Mesenteric fat pad (tissue), 1 donor: ENCODE data around the gene PPP2R2C. TPM values are rescaled to one million over a fixed set of nuclear protein-coding genes. Genes with fewer than 3 reads are reported as not detected.

Experiments used
- DNase-seq: peaks from one replicate; pipeline ENCODE4 v3.0.0-alpha.2; 2020; ENCODE audit warnings: low spot score
- total RNA-seq: library from RNA; stranded (reverse); fragmentation: NEBNext Ultra II Directional; extraction: Animal tissue kit (Norgen Biotek cat#: 25700); gene quantifications from one replicate; pipeline ENCODE4 v1.2.1, GENCODE V29; 2021
- donor health status: DM: yes; HTN: yes; CAD: no.

Gene PPP2R2C
- total RNA-seq, 1 donor from 2014 or later: 1.1 TPM

GRCh38 chr4:6426571-6427438 lies 45.6 kb downstream of the PPP2R2C start:
- no peak for DNase-seq

- no peak for DNase-seq
These were observed 46.5 kb downstream of the PPP2R2C start for GRCh38 chr4:6425911-6426310.

- DNase-seq: no peak
These were observed 47.1 kb downstream of the PPP2R2C start for GRCh38 chr4:6425336-6425735.

GRCh38 chr4:6424425-6424824 lies 48.0 kb downstream of the PPP2R2C start:
- no peak for DNase-seq

DNA sequence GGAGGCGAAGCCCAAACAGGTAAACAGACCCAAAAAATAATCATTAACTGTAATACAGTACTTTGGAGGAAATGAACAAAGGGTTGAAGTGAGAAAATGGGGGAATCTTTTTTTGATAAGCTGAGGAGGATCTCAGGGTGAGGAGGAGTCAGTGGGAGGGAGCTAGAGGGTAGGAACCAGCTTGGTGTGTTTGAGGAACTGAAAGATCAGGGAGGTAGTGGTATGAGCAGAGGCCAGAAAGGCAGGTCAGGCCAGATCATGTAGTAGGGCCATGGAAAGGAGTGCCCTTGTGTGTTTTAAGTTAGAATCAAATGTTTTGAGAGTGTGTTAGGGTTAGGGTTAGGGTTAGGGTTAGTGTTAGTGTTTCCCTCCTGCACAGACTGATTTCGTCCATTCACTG lies 48.8 kb downstream of the PPP2R2C start:
- DNase-seq: no peak

DNA sequence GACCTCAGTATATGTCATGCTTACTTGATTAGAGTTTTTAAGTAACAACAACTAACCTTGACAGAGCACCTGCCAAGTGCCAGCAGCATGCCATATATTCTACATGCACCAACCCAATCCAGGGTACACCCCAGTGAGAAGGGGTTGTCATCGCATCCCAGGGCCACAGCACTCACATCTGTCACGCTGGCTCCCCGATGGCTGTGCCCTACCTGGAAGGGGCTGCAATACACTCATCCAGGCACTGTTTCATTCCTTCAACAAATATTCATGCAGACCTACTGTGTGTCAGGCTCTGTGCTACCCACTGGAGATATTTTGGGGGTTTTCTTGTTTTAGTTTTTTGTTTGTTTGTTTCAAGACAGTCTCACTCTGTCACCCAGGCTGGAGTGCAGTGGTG lies 49.5 kb downstream of the PPP2R2C start:
- no peak for DNase-seq

GRCh38 chr4:6422105-6422504 lies 50.3 kb downstream of the PPP2R2C start:
- no peak for DNase-seq

DNA sequence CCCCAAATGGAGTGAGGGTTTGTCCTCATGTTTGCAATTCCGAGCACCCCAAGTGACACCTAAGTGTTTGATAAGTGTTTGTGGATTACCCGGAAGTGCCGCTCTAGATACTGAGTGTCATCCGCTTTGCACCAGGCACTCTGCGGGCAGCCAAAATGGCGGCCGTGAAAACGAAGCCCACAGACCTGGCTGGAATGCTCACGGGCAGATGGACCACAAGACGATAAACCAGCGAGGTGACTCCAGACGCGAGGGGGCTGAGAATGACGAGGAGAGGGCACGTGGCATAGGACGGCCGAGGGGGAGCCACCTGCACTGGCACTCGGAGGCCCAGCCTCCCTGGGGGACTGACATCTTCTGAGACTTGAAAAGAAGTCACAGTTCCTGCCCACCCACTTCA lies 51.0 kb downstream of the PPP2R2C start:
- no peak for DNase-seq

DNA sequence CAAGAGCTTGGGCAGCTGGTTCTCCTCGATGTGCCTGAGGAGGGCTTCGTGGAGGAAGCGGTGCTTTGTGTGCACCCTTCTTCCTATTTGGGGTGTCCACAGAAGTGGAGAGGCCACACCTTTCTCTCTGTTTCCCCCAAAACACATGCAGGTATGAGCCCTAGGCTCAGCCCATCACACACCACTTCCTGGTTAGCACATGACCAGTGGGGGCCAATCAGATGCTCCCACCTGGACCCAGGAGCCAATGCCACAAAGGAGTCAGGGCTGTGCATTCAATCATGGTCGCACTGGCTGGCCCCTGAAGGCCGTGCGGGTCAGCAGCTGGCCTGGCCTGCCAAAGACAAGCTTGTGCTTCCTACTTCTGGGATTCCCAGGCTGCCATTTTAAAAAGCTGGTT lies 51.4 kb downstream of the PPP2R2C start:
- DNase-seq: no peak

DNA sequence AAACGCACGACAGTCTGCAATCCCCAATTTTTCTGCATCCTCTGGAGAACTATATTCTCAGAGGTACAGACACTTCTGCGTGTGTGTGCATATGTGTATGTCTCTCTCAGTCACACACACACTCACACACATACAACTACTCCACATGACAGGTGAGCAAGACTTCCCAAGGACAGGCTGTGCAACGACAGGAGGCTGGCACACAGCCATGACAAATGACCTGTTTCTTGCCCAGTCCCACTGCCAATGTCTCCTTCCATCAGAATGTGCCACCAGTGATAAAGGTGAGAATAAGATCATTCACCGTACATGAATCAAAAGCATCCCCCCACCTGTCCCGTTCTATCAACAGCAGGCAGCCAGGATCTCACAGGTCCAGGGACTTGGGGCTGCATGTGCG lies 52.4 kb downstream of the PPP2R2C start:
- no peak for DNase-seq

DNA sequence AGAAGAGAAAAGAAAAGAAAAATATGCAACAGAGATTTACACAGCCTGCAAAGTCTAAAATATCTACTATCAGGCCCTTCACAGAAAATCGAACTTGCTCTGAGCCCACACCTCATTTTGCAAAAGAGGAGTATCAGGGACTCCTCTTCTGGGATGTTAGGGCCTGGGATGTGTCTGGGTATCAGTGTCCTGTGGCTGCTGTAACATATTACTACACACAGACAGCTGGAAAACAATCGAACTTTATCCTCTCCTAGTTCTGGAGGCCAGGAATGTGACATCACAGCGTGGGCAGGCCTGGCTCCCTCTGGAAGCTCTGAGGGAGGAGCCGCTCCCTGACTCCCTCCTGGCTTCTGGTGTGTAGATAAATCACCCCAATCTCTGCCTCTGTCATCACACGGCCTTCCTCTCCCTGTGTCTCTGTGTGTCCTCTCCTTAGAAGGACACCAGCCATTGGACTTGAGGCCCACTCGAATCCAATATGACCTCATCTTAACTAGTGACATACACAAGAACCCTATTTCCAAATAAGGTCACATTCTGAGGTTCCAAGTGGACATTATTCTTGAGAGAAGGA lies 52.9 kb downstream of the PPP2R2C start:
- DNase-seq: no peak

- DNase-seq: no peak
These were observed 54.1 kb downstream of the PPP2R2C start for GRCh38 chr4:6418193-6418755.

DNA sequence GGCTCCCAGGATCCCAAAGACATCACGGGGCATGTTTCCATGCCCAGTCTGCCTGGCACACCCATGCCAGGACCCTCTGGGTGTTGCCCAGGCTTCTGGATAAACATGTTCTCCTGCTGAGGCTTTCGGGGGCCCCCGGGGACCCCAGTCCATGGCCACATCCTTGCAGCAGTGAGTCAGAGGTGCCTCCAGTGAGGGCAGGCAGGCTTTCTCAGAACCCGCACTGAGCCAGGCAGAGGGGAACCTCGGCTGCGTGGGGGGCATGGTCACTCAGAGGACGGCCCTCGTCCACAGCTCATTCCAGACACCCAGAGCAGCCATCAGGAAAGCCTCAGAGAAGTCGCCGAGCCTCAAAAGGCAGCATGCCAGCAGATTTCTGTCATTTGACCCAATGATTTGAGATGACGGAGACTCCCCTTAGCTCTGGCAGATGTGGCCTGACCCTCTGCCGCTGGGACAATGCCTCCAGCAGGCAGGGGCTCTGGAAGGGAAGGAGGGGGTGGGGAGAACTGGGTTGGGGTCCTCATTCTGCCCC lies 54.8 kb downstream of the PPP2R2C start:
- no peak for DNase-seq

GRCh38 chr4:6416518-6417286 lies 55.7 kb downstream of the PPP2R2C start:
- DNase-seq: no peak

GRCh38 chr4:6415031-6415705 lies 57.2 kb downstream of the PPP2R2C start:
- no peak for DNase-seq

GRCh38 chr4:6414578-6414977 lies 57.8 kb downstream of the PPP2R2C start:
- DNase-seq: no peak

DNA sequence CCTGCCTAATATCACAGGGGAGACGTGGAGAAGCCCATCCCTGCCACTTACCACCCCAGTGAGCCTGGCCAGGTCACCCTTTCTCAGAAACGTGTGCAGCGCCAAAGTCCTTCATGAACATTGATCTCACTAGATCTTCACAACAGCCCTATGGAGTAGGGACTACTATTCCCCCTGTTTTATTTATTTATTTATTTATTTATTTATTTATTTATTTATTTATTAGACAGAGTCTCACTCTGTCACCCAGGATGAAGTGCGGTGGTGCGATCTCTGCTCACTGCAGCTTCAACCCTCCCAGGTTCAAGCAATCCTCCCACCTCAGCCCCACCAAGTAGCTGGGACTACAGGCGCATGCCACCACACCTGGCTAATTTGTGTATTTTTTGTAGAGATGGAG lies 61.8 kb downstream of the PPP2R2C start:
- DNase-seq: no peak

- no peak for DNase-seq
These were observed 62.3 kb downstream of the PPP2R2C start for GRCh38 chr4:6410068-6410467.

- DNase-seq: no peak
These were observed 63.0 kb downstream of the PPP2R2C start for GRCh38 chr4:6409381-6409780.

DNA sequence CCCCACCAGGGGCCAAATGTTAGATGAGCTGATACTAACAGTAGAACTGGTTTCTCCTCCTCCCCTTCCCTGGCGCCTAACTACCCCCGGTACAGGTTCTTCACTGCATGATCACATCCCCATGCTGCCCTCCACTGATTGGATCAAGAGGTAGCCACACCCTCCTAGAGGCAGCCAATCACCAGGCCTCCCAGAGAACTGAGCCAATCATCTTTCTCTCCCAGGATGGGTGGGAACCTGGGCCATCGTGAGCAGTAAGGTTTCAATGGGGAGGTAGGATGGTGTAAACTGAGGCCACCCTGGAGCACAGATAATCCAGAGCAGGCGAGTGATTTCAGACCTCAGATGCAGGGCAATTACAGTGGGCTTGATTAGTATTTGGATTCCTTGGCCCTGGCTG lies 64.2 kb downstream of the PPP2R2C start:
- no peak for DNase-seq

DNA sequence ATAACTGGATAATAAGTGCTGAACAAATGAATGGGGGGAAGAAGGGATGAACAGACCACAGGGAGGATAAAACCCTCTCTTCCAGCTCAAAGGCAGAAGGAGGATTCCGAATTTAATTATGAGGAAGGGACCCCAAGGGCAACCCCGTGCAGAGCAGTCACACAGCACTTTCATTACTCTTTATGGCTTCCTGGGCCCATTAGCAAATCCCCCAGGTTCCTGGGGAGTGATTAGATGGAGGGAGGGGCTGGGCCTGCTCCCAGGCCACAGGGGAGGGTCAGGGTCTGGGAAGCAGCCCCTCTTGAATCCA lies 67.1 kb downstream of the PPP2R2C start:
- no peak for DNase-seq
